Fibroblast of the aortic adventitia (primary cell): Measurements from ENCODE around the gene HAPLN1. TPM values are rescaled to one million over a fixed set of nuclear protein-coding genes. Genes with fewer than 3 reads are reported as not detected.

Source experiments
- DNase-seq: peaks from one replicate; pipeline ENCODE4 v3.0.0-alpha.2; 2010; ENCODE audit warnings: low read depth
- H3K4me3 ChIP-seq: 2 replicates; pipeline ENCODE4 v1.5.1; 2011; ENCODE audit warnings: low read depth, mild to moderate bottlenecking, control low read depth, low read length, moderate library complexity
- total RNA-seq: library from RNA; depleted of rRNA; stranded (reverse); fragments of >200 nt; gene quantifications from 2 replicates; pipeline ENCODE4 v1.2.3, GENCODE V29; 2012; ENCODE audit warnings: low replicate concordance
- TF ChIP-seq, protein P1 (sequence below): IDR thresholded peaks from 2 replicates; pipeline ENCODE4 v1.5.1; 2011; ENCODE audit warnings: mild to moderate bottlenecking, low read length, control low read depth, inconsistent platforms; ENCODE audit not compliant: insufficient read depth

Gene HAPLN1
- total RNA-seq, 1 donor: 1.3 TPM

DNA sequence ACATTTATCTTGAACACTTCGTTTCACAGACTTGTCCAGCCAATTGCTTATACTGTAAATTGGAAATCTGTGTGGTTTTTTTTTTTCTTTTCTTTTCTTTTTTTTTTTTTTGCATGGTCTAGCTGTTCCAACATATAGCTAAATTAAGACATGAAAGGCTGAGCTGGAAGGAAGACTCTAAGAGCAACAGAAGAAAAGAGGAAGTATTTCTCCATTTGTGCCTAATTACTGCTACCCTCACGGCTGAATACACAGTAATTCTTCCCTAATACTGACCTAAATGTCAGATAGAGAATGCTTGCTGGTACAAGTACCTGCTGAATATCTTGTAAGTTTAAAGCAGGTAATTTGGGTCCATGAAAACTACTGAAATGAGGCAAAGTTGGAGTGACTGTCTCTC lies 11.0 kb upstream of the HAPLN1 start:
- TF ChIP-seq, protein P1, sequence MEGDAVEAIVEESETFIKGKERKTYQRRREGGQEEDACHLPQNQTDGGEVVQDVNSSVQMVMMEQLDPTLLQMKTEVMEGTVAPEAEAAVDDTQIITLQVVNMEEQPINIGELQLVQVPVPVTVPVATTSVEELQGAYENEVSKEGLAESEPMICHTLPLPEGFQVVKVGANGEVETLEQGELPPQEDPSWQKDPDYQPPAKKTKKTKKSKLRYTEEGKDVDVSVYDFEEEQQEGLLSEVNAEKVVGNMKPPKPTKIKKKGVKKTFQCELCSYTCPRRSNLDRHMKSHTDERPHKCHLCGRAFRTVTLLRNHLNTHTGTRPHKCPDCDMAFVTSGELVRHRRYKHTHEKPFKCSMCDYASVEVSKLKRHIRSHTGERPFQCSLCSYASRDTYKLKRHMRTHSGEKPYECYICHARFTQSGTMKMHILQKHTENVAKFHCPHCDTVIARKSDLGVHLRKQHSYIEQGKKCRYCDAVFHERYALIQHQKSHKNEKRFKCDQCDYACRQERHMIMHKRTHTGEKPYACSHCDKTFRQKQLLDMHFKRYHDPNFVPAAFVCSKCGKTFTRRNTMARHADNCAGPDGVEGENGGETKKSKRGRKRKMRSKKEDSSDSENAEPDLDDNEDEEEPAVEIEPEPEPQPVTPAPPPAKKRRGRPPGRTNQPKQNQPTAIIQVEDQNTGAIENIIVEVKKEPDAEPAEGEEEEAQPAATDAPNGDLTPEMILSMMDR: no peak
- no peak for DNase-seq

DNA sequence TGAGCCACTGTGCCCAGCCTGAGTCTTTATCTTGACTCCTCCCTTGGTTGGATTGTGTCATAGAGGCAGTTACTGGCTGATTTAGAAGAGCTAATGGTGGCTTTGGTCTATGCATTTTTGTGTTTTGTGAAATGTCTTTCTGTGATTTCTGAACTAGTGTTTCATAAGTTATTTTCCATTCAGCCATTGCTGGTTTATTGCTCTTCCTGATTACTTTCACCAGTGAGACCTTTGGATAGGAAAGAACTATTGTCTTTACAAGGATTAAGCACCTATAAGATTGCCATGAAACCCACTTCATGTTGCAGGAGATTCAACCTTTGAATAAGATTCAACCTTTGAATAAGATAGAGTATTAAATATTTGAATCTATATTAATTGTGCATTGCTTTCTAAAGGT lies 8.7 kb upstream of the HAPLN1 start:
- TF ChIP-seq, protein P1: no peak
- H3K4me3 ChIP-seq: no peak overlapping the region
- no peak for DNase-seq

More for the DNA sequence above, 11.0 kb upstream of the HAPLN1 start:
- H3K4me3 ChIP-seq: no peak overlapping the region

DNA sequence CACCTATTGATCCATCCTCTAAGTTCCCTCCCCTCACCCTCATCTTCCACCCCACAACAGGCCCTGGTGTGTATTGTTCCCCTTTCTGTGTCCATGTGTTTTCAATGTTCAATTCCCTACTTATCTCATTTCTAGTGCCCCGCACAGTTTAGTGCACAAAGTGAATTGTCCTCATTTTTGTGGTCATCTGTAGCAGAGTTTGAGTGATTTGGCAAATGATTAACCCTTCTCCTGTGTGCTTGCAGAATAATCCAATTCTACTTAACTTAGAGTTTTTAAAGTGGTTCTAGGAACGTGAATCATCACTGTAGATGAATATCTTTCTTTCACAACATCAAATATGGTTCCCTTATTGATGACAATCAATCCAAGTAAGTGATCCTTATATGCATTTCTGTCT lies 6.3 kb upstream of the HAPLN1 start:
- H3K4me3 ChIP-seq: no peak overlapping the region
- DNase-seq: peak; percentile 32
- TF ChIP-seq, protein P1: no peak

DNA sequence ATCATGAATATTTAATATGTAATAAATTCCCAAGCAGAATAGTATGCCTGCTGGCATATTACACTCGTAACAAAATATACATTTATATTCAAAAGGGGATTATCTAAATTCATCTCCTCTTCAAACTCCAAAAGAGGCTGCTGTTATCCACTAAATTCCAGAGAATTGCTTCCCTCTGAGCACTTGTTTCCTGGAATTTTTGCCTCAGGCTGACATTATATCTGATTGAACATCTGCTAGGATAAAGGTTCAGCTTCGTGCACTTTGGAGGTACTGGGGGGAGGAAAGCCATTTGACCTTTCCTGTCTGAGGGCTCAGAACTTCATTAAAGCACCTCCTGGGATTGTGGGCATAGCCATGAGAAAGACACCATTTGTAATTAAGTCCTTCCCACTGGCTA lies 4.3 kb upstream of the HAPLN1 start:
- DNase-seq: no peak
- no peak overlapping the region for H3K4me3 ChIP-seq
- TF ChIP-seq, protein P1: no peak

DNA sequence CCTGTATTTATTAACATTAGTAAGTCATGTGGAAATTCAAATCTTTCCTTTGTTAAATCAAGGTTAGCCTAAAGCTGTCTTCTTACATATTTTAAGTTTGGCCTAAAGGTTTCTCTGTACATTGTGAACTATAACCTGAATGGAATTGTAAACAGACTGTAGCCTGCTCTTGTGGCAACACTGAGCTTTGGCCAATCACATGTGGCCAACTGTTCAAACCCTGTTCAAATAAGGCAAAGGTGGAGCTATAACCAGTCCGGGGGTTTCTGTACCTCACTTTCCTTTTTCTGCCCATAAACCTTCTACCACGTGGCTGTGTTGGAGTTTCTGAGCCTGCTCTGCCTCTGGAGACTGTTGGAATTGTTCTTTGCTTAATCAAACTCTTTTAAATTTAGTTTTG lies 3.3 kb upstream of the HAPLN1 start:
- TF ChIP-seq, protein P1: no peak
- no peak overlapping the region for H3K4me3 ChIP-seq
- DNase-seq: no peak

DNA sequence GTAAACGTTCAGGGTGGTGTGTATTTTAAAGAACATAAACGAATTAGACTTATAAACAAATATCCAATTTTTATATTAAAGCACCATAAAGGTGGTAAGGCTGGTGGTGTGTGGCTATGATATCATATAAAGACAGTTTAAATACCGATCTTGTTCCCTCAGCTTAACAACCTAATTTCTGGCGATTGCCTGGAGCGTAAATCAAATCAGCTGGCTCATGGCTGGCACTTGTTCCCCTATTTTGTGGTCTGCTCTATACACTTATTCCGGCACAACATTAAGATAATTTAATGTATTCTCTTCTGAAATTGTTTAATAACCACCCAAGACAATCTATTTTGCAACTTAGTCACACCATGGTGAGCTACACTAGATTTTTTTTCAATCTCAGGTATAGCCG lies 2.4 kb upstream of the HAPLN1 start:
- no peak overlapping the region for H3K4me3 ChIP-seq
- no peak for DNase-seq
- TF ChIP-seq, protein P1: no peak
